A549 (cell line): ENCODE measurements around the gene MORN1. TPM values are rescaled to one million over a fixed set of nuclear protein-coding genes. Genes with fewer than 3 reads are reported as not detected.

Experiments used
- ATAC-seq, 2 experiments: fragments of 200-7000 bp in 1 of 2; fragments of >200 bp in 1 of 2; cut with Nextera tagmentation in 1 of 2; cut with Tn5 transposase in 1 of 2; 3 replicates each; pipeline versions ENCODE4 v1.8.0 to v1.9.1; 2018 to 2020; ENCODE audit warnings: mild to moderate bottlenecking in 1 of 2, moderate library complexity in 1 of 2
- CTCF ChIA-PET: fragments of 300-600 bp; sonication (Branson Sonifier 250); formaldehyde crosslinking; extraction: SDS; loops from one replicate; lab custom pipeline; 2021; ENCODE audit warnings: antibody characterized with exemption, inconsistent platforms; lab: Yijun Ruan, JAX
- POLR2A ChIA-PET: fragments of 350-600 bp; formaldehyde crosslinking; extraction: SDS; loops from one replicate; lab custom pipeline; 2021; ENCODE audit warnings: antibody characterized with exemption, inconsistent platforms; lab: Yijun Ruan, JAX
- DNase-seq, 2 experiments: peaks; one replicate each; pipeline versions ENCODE4 v3.0.0 to v3.0.0-alpha.2; 2011 to 2016; ENCODE audit warnings: low read depth in 1 of 2, low spot score in 1 of 2
- FAIRE-seq: peaks from 2 replicates; lab custom pipeline; 2011; peaks lifted over from hg19 to GRCh38; lab: Jason Lieb, UNC
- H3K27ac ChIP-seq, 2 experiments: fragments of >200 bp; sonication (Bioruptor Twin); formaldehyde crosslinking; 3 replicates each; pipeline ENCODE4 v1.5.1; 2016 to 2017
- H3K4me1 ChIP-seq: fragments of >200 bp; sonication (Bioruptor Twin); formaldehyde crosslinking; 3 replicates; pipeline ENCODE4 v1.6.1; 2016
- H3K4me2 ChIP-seq: fragments of >200 bp; sonication (Bioruptor Twin); formaldehyde crosslinking; 3 replicates; pipeline ENCODE4 v1.6.1; 2016
- H3K4me3 ChIP-seq: fragments of >200 bp; sonication (Bioruptor Twin); formaldehyde crosslinking; 3 replicates; pipeline ENCODE4 v1.5.1; 2016
- H3K9me3 ChIP-seq: fragments of >200 bp; sonication (Bioruptor Twin); formaldehyde crosslinking; 3 replicates; pipeline ENCODE4 v1.6.1; 2016
- CHD2 ChIP-seq: fragments of 150-350 bp; IDR thresholded peaks from 2 replicates; pipeline ENCODE4 v1.6.1; 2014; ENCODE audit warnings: low read length; ENCODE audit not compliant: partially characterized antibody
- EHF ChIP-seq: fragments of 250-450 bp; sonication (Bioruptor Pico); IDR thresholded peaks from 2 replicates; pipeline ENCODE4 v1.5.0; 2020; ENCODE audit warnings: mild to moderate bottlenecking
- EP300 ChIP-seq, 2 experiments: fragments of >200 bp; sonication (Bioruptor Twin); formaldehyde crosslinking; IDR thresholded peaks; 2 replicates in 1 of 2; 3 replicates in 1 of 2; pipeline ENCODE4 v1.6.1; 2016 to 2017
- ESRRA ChIP-seq: fragments of 150-350 bp; IDR thresholded peaks from 2 replicates; pipeline ENCODE4 v1.6.1; 2014; ENCODE audit warnings: mild to moderate bottlenecking, low read length, borderline replicate concordance
- FOSB ChIP-seq: fragments of 250-450 bp; sonication (Bioruptor Pico); IDR thresholded peaks from 2 replicates; pipeline ENCODE4 v1.5.0; 2020; ENCODE audit warnings: mild to moderate bottlenecking, moderate library complexity
- GATA3 ChIP-seq: IDR thresholded peaks from 2 replicates; pipeline ENCODE4 v1.6.1; 2012; ENCODE audit warnings: borderline replicate concordance
- HDAC2 ChIP-seq: fragments of 200-600 bp; sonication (generic); IDR thresholded peaks from 2 replicates; pipeline ENCODE4 v1.6.1; 2016
- HEYL ChIP-seq: fragments of 250-450 bp; sonication (Bioruptor Pico); IDR thresholded peaks from 2 replicates; pipeline ENCODE4 v1.8.0; 2021; ENCODE audit warnings: mild to moderate bottlenecking, moderate library complexity
- HOXA7 ChIP-seq: fragments of 250-450 bp; sonication (Bioruptor Pico); IDR thresholded peaks from 2 replicates; pipeline ENCODE4 v1.5.0; 2020; ENCODE audit warnings: mild to moderate bottlenecking, moderate library complexity
- HOXB13 ChIP-seq: fragments of 250-450 bp; sonication (Bioruptor Pico); IDR thresholded peaks from 2 replicates; pipeline ENCODE4 v1.5.0; 2020; ENCODE audit warnings: low read depth, mild to moderate bottlenecking, moderate library complexity
- KDM5A ChIP-seq: fragments of 200-600 bp; sonication (generic); IDR thresholded peaks from 2 replicates; pipeline ENCODE4 v1.6.1; 2016; ENCODE audit warnings: antibody characterized with exemption, mild to moderate bottlenecking
- MAZ ChIP-seq: fragments of 150-350 bp; IDR thresholded peaks from 2 replicates; pipeline ENCODE4 v1.6.1; 2014; ENCODE audit warnings: antibody characterized with exemption, low read depth, low read length, borderline replicate concordance
- NFE2L2 ChIP-seq: fragments of 150-350 bp; conservative IDR thresholded peaks from 2 replicates; pipeline ENCODE4 v1.6.1; 2014; ENCODE audit warnings: low read length
- NPAS2 ChIP-seq: fragments of 250-450 bp; sonication (Bioruptor Pico); IDR thresholded peaks from 2 replicates; pipeline ENCODE4 v1.8.0; 2022; ENCODE audit warnings: mild to moderate bottlenecking, moderate library complexity, borderline replicate concordance
- NR3C1 ChIP-seq: fragments of >200 bp; sonication (Bioruptor Twin); formaldehyde crosslinking; IDR thresholded peaks from 3 replicates; pipeline ENCODE4 v1.6.1; 2017
- PHF8 ChIP-seq: fragments of 200-600 bp; sonication (generic); IDR thresholded peaks from 2 replicates; pipeline ENCODE4 v1.6.1; 2016; ENCODE audit warnings: low read depth, mild to moderate bottlenecking, antibody characterized with exemption, moderate library complexity, borderline replicate concordance
- RAD21 ChIP-seq, 2 experiments: fragments of >200 bp in 1 of 2; sonication (Bioruptor Twin) in 1 of 2; formaldehyde crosslinking in 1 of 2; IDR thresholded peaks in 1 of 2; conservative IDR thresholded peaks in 1 of 2; 2 replicates in 1 of 2; 3 replicates in 1 of 2; pipeline ENCODE4 v1.6.1; 2012 to 2018; ENCODE audit warnings: inconsistent platforms in 1 of 2
- RCOR1 ChIP-seq: fragments of 150-350 bp; IDR thresholded peaks from 2 replicates; pipeline ENCODE4 v1.6.1; 2014; ENCODE audit warnings: antibody characterized with exemption, low read length, low read depth
- RFX5 ChIP-seq: fragments of 450-650 bp; IDR thresholded peaks from 2 replicates; pipeline ENCODE4 v1.7.1; 2014; ENCODE audit warnings: antibody characterized with exemption, mild to moderate bottlenecking, moderate library complexity
- RNF2 ChIP-seq: fragments of 200-600 bp; sonication (generic); IDR thresholded peaks from 2 replicates; pipeline ENCODE4 v1.6.1; 2016; ENCODE audit warnings: low read depth, mild to moderate bottlenecking, antibody characterized with exemption, moderate library complexity, borderline replicate concordance
- SREBF2 ChIP-seq: fragments of 450-650 bp; IDR thresholded peaks from 2 replicates; pipeline ENCODE4 v1.6.1; 2014; ENCODE audit warnings: mild to moderate bottlenecking, moderate library complexity
- TP53 ChIP-seq: fragments of 250-450 bp; sonication (Bioruptor Pico); IDR thresholded peaks from 2 replicates; pipeline ENCODE4 v1.5.0; 2021; ENCODE audit warnings: mild to moderate bottlenecking, moderate library complexity
- ZNF302 ChIP-seq: fragments of 250-450 bp; sonication (Bioruptor Pico); IDR thresholded peaks from 2 replicates; pipeline ENCODE4 v1.9.0; 2021; ENCODE audit warnings: inconsistent platforms, mild to moderate bottlenecking, moderate library complexity
- WGBS: methylation state at CpG from one replicate; pipeline ENCODE4 v1.1.6; 2017; ENCODE audit errors: missing lambda C conversion rate; 5-methylcytosine and 5-hydroxymethylcytosine counted together
- polyA plus RNA-seq, 4 experiments: library from polyadenylated mRNA; depleted of rRNA in 3 of 4; stranded (reverse); fragments of >200 nt; fragmentation: RNase III in 1 of 4; extraction: RNeasy Plus Mini Kit Qiagen cat#74134 plus additional on column Dnase treatment in 1 of 4; gene quantifications; 2 replicates in 3 of 4; 3 replicates in 1 of 4; pipeline ENCODE4 v1.2.3, GENCODE V29; 2011 to 2017
- TF ChIP-seq, protein P1 (sequence below): fragments of 250-450 bp; sonication (Bioruptor Pico); IDR thresholded peaks from 2 replicates; pipeline ENCODE4 v1.5.0; 2021; ENCODE audit warnings: mild to moderate bottlenecking, moderate library complexity, borderline replicate concordance
- TF ChIP-seq, protein P2 (sequence below): fragments of >200 bp; sonication (Bioruptor Twin); formaldehyde crosslinking; IDR thresholded peaks from 3 replicates; pipeline ENCODE4 v1.5.1; 2016
- TF ChIP-seq, protein P3 (sequence below): fragments of >200 bp; sonication (Bioruptor Twin); formaldehyde crosslinking; IDR thresholded peaks from 2 replicates; pipeline ENCODE4 v1.6.1; 2016

MORN1 gene
- polyA plus RNA-seq, 2 of the 4 experiments (the other 2 are of a cell fraction), result 6.9 to 8.9 TPM

DNA sequence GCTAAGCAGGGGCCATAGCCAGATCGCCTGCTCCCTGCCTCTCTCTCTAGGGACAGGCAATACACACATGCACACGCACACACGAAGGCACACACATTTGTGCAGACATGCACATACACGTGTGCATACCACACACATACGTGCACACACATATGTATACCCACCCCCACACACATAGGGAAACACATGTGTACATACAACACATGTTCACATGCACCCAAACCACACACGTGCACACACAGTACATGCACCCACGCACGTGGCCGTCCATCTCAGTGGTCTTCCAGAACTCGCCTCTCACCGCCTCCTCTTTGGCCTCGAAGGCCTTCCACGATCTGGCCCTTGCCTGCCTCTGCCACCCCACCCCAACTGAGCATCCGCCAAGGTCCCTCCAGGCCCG lies 46.3 kb upstream of the MORN1 start:
- no peaks in the 10 kb centered on the region for H3K9me3 ChIP-seq
- ATAC-seq (no peak), DNase-seq (no peak), FAIRE-seq (no peak)
- ChIA-PET CTCF (interaction anchor here (1.1 kb wide), 1 partner anchor 9 kb away, joined by 3 read pairs; no protein-coding TSS in a partner anchor), POLR2A (no interaction called here)
- no peaks in the 10 kb centered on the region for H3K4me1 ChIP-seq
- H3K27ac ChIP-seq, result no peak overlapping the region
- WGBS, result 69% methylated on average over 14 of the region's 15 CpGs
- H3K4me3 ChIP-seq, result no peak overlapping the region
- H3K4me2 ChIP-seq, result no peak overlapping the region
- TF ChIP-seq ESRRA (no peak), KDM5A (no peak), ZNF302 (CRISPR knock-in tag) (no peak), GATA3 (no peak), EP300 (IDR thresholded peaks at IDR 0.05) (no peak), TP53 (CRISPR knock-in tag) (no peak), MAZ (no peak), CHD2 (no peak), HOXB13 (CRISPR knock-in tag) (no peak), NFE2L2 (no peak), HOXA7 (CRISPR knock-in tag) (no peak), FOSB (no peak), HDAC2 (no peak), RCOR1 (no peak), RNF2 (no peak), NR3C1 (no peak), PHF8 (no peak)
- TF ChIP-seq, protein P1, sequence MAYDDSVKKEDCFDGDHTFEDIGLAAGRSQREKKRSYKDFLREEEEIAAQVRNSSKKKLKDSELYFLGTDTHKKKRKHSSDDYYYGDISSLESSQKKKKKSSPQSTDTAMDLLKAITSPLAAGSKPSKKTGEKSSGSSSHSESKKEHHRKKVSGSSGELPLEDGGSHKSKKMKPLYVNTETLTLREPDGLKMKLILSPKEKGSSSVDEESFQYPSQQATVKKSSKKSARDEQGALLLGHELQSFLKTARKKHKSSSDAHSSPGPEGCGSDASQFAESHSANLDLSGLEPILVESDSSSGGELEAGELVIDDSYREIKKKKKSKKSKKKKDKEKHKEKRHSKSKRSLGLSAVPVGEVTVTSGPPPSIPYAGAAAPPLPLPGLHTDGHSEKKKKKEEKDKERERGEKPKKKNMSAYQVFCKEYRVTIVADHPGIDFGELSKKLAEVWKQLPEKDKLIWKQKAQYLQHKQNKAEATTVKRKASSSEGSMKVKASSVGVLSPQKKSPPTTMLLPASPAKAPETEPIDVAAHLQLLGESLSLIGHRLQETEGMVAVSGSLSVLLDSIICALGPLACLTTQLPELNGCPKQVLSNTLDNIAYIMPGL (CRISPR knock-in tag), result no peak

DNA sequence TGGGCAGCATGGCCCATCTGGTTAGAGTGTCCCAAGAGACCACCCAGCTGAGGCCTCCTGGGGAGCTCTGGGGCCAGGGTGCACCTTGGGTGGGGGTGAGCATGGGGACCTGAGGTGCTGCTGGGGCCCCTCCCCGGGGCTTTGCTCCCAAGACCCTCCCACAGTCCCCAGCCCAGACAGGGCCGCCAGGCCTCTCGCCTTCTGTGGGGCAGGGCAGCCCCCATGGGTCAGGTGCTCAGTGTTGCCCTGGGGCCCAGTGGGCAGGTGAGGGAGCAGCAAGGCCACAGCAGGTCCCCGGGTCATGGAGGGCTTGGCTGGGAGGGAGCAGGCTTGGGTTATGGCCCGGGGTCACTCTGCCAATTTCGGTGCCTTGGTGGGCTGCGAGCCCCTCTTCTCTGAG lies 45.5 kb upstream of the MORN1 start:
- Histone ChIP-seq H3K4me2 (no peak overlapping the region), H3K4me1 (no peaks in the 10 kb centered on the region), H3K27ac (no peak overlapping the region), H3K4me3 (no peak overlapping the region), H3K9me3 (no peaks in the 10 kb centered on the region)
- DNase-seq (no peak), FAIRE-seq (no peak), ATAC-seq (no peak)
- CTCF ChIA-PET, result interaction anchor here (1.1 kb wide), 1 partner anchor 9 kb away, joined by 3 read pairs; no protein-coding TSS in a partner anchor
- 43% methylated on average over 5 of the region's 7 CpGs for WGBS
- POLR2A ChIA-PET, result no interaction called here
- TF ChIP-seq TP53 (CRISPR knock-in tag) (no peak), PHF8 (no peak), RAD21 (conservative IDR thresholded peaks at IDR 0.05 in 1 of 2, IDR thresholded peaks at IDR 0.05 in 1 of 2) (no peak), NPAS2 (no peak), SREBF2 (no peak), EHF (CRISPR knock-in tag) (no peak), HEYL (CRISPR knock-in tag) (no peak), HOXA7 (CRISPR knock-in tag) (no peak), RFX5 (no peak)
- TF ChIP-seq, protein P2, sequence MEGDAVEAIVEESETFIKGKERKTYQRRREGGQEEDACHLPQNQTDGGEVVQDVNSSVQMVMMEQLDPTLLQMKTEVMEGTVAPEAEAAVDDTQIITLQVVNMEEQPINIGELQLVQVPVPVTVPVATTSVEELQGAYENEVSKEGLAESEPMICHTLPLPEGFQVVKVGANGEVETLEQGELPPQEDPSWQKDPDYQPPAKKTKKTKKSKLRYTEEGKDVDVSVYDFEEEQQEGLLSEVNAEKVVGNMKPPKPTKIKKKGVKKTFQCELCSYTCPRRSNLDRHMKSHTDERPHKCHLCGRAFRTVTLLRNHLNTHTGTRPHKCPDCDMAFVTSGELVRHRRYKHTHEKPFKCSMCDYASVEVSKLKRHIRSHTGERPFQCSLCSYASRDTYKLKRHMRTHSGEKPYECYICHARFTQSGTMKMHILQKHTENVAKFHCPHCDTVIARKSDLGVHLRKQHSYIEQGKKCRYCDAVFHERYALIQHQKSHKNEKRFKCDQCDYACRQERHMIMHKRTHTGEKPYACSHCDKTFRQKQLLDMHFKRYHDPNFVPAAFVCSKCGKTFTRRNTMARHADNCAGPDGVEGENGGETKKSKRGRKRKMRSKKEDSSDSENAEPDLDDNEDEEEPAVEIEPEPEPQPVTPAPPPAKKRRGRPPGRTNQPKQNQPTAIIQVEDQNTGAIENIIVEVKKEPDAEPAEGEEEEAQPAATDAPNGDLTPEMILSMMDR, result no peak
- TF ChIP-seq, protein P3, sequence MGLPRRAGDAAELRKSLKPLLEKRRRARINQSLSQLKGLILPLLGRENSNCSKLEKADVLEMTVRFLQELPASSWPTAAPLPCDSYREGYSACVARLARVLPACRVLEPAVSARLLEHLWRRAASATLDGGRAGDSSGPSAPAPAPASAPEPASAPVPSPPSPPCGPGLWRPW, result no peak
